ENCODE measurements around the gene RERG.

The RERG gene

DNA sequence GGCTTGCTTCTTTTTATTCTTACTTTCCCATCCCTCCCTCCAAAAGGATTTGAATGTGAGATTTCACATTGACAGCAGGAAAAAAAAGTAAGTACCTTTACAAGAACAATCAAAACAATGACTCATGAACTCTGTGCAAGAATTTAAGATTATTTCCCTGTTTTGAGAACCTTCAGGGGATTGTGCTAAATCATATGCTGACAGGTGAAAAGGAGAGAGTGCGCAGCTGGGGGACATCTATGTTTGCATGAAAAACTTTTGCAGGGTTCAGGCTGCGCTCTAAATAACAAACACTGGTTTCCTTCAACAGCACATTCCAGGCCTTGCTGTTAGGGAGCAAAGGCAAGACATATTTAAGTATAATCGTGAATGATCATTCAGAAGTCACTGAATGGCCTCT, 27.3 kb downstream of the RERG start:
- TF ChIP-seq TCF12 (IDR thresholded peaks at IDR 0.05; ENCODE audit: low read depth) (no peak), FOXM1 (IDR thresholded peaks at IDR 0.05; ENCODE audit: borderline replicate concordance, low read depth) (no peak), EP300 (IDR thresholded peaks at IDR 0.05; ENCODE audit: borderline replicate concordance) (no peak), CREB1 (IDR thresholded peaks at IDR 0.05; ENCODE audit: low read depth) (no peak), RAD21 (IDR thresholded peaks at IDR 0.05; ENCODE audit: low read depth) (no peak), ZBTB7A (IDR thresholded peaks at IDR 0.05; ENCODE audit: low read depth) (no peak), EGR1 (IDR thresholded peaks at IDR 0.05) (no peak), NFIC (IDR thresholded peaks at IDR 0.05) (no peak), TAF1 (IDR thresholded peaks at IDR 0.05; ENCODE audit: low read depth) (no peak)
- TF ChIP-seq, protein P1, sequence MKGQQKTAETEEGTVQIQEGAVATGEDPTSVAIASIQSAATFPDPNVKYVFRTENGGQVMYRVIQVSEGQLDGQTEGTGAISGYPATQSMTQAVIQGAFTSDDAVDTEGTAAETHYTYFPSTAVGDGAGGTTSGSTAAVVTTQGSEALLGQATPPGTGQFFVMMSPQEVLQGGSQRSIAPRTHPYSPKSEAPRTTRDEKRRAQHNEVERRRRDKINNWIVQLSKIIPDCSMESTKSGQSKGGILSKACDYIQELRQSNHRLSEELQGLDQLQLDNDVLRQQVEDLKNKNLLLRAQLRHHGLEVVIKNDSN (IDR thresholded peaks at IDR 0.05): no peak
- TF ChIP-seq, protein P2, sequence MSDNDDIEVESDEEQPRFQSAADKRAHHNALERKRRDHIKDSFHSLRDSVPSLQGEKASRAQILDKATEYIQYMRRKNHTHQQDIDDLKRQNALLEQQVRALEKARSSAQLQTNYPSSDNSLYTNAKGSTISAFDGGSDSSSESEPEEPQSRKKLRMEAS (IDR thresholded peaks at IDR 0.05): no peak
- TF ChIP-seq, protein P3, sequence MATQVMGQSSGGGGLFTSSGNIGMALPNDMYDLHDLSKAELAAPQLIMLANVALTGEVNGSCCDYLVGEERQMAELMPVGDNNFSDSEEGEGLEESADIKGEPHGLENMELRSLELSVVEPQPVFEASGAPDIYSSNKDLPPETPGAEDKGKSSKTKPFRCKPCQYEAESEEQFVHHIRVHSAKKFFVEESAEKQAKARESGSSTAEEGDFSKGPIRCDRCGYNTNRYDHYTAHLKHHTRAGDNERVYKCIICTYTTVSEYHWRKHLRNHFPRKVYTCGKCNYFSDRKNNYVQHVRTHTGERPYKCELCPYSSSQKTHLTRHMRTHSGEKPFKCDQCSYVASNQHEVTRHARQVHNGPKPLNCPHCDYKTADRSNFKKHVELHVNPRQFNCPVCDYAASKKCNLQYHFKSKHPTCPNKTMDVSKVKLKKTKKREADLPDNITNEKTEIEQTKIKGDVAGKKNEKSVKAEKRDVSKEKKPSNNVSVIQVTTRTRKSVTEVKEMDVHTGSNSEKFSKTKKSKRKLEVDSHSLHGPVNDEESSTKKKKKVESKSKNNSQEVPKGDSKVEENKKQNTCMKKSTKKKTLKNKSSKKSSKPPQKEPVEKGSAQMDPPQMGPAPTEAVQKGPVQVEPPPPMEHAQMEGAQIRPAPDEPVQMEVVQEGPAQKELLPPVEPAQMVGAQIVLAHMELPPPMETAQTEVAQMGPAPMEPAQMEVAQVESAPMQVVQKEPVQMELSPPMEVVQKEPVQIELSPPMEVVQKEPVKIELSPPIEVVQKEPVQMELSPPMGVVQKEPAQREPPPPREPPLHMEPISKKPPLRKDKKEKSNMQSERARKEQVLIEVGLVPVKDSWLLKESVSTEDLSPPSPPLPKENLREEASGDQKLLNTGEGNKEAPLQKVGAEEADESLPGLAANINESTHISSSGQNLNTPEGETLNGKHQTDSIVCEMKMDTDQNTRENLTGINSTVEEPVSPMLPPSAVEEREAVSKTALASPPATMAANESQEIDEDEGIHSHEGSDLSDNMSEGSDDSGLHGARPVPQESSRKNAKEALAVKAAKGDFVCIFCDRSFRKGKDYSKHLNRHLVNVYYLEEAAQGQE (IDR thresholded peaks at IDR 0.05; ENCODE audit: low read depth): no peak

DNA sequence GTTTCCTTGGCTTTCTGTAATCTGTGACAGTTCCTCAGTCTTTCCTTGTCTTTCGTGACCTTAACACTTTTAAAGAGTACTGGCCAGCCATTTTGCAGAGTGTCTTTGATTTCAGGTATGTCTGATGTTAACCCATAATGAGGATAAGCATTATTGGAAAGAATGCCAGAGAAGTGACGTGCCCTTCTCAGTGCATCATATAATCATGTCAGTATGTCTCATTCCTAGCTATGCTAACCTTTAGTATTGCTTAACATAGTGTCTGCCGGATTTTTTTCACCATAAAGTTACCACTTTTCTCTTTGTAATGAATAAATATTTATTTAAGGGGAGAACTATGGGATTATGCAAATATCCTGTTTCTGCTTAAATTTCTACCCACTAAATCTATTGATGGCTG, 28.5 kb downstream of the RERG start:
- no peak for TF ChIP-seq EP300 (IDR thresholded peaks at IDR 0.05; ENCODE audit: borderline replicate concordance)
- TF ChIP-seq ZBTB7A (IDR thresholded peaks at IDR 0.05; ENCODE audit: low read depth): no peak
- TF ChIP-seq TEAD4 (IDR thresholded peaks at IDR 0.05): no peak
- no peak for TF ChIP-seq EGR1 (IDR thresholded peaks at IDR 0.05)
- no peak for TF ChIP-seq CEBPB (IDR thresholded peaks at IDR 0.05)
- TF ChIP-seq NFIC (IDR thresholded peaks at IDR 0.05): no peak
- TF ChIP-seq RAD21 (IDR thresholded peaks at IDR 0.05; ENCODE audit: low read depth): no peak
- TF ChIP-seq, protein P1 (IDR thresholded peaks at IDR 0.05): no peak
- TF ChIP-seq, protein P3 (IDR thresholded peaks at IDR 0.05; ENCODE audit: low read depth): no peak
- TF ChIP-seq TCF12 (IDR thresholded peaks at IDR 0.05; ENCODE audit: low read depth): no peak
- TF ChIP-seq CREB1 (IDR thresholded peaks at IDR 0.05; ENCODE audit: low read depth): no peak

DNA sequence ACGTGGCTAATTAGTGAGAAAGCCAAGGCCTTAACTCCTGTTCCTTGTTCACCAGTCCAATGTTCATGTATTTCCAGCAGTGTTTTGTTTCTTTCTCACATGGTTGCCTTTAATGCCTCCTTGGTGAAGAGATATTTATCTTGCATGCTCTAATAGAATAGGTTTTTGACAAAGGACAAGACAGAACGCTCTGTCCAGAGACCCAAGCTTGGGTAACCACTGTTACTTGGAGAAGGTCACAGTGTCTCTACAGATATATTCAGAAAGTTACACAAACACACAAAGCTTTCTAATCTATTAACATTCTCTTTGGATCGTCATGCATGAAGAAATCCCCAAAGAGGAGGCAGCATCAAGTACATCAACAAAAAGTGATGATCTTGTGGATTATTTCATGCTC, 33.1 kb downstream of the RERG start:
- TF ChIP-seq CEBPB (IDR thresholded peaks at IDR 0.05) (no peak), TCF12 (IDR thresholded peaks at IDR 0.05; ENCODE audit: low read depth) (no peak), RAD21 (IDR thresholded peaks at IDR 0.05; ENCODE audit: low read depth) (no peak), ZBTB7A (IDR thresholded peaks at IDR 0.05; ENCODE audit: low read depth) (no peak), EP300 (IDR thresholded peaks at IDR 0.05; ENCODE audit: borderline replicate concordance) (no peak), CREB1 (IDR thresholded peaks at IDR 0.05; ENCODE audit: low read depth) (no peak), NFIC (IDR thresholded peaks at IDR 0.05) (no peak), TAF1 (IDR thresholded peaks at IDR 0.05; ENCODE audit: low read depth) (no peak), FOXM1 (IDR thresholded peaks at IDR 0.05; ENCODE audit: borderline replicate concordance, low read depth) (no peak)
- TF ChIP-seq, protein P1 (IDR thresholded peaks at IDR 0.05): no peak
- TF ChIP-seq, protein P3 (IDR thresholded peaks at IDR 0.05; ENCODE audit: low read depth): no peak

DNA sequence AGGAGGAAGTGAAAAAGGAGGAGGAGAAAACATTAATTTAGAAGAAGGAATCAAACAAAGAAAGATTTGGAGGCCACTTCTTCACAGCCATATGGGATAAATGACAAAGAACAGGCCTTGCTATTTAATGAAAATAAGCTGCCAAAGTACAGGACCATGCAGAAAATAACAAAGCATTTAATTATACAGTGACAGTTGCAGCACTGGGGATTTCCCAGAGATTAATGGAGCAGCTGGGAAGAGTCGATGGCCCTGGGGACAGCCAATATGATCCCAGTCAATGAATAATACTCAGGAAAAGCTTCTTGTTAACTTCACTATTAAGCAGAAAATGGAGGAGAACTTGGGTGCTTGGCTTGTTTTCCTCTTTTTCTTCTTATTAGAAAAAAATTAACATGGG, 34.6 kb downstream of the RERG start:
- TF ChIP-seq YY1 (IDR thresholded peaks at IDR 0.05; ENCODE audit: low read depth) (no peak), CEBPB (IDR thresholded peaks at IDR 0.05) (no peak), RAD21 (IDR thresholded peaks at IDR 0.05; ENCODE audit: low read depth) (no peak), NFIC (IDR thresholded peaks at IDR 0.05) (no peak), EGR1 (IDR thresholded peaks at IDR 0.05) (no peak), ZBTB7A (IDR thresholded peaks at IDR 0.05; ENCODE audit: low read depth) (no peak), TEAD4 (IDR thresholded peaks at IDR 0.05) (no peak), CREB1 (IDR thresholded peaks at IDR 0.05; ENCODE audit: low read depth) (no peak)
- TF ChIP-seq, protein P2 (IDR thresholded peaks at IDR 0.05): no peak
- TF ChIP-seq, protein P3 (IDR thresholded peaks at IDR 0.05; ENCODE audit: low read depth): no peak
- TF ChIP-seq, protein P1 (IDR thresholded peaks at IDR 0.05): no peak
